Cardiac muscle cell (in vitro differentiated cells and primary cell): ENCODE results near the gene ZNF227. TPM values are rescaled to one million over a fixed set of nuclear protein-coding genes. Genes with fewer than 3 reads are reported as not detected.
"Not testable (repeated sequence)": the region's sequence is repeated elsewhere in the genome, so short reads cannot be mapped to it uniquely, and the experiment has no call there.

Experiments used
- DNase-seq, 2 donors: peaks; one replicate each; pipeline versions ENCODE4 v3.0.0 to v3.0.0-alpha.2; 2010 to 2017; ENCODE audit warnings: low read depth in 1 of 2, low spot score in 1 of 2
- H3K27ac ChIP-seq: fragments of 200-600 bp; sonication (generic); 2 replicates; pipeline ENCODE4 v1.5.1; 2016
- H3K27me3 ChIP-seq: fragments of 200-600 bp; sonication (generic); 2 replicates; pipeline ENCODE4 v1.6.0; 2016; ENCODE audit warnings: control low read depth
- H3K36me3 ChIP-seq: fragments of 200-600 bp; sonication (generic); 2 replicates; pipeline ENCODE4 v1.5.1; 2016; ENCODE audit warnings: control low read depth
- H3K4me1 ChIP-seq: fragments of 200-600 bp; sonication (generic); 2 replicates; pipeline ENCODE4 v1.8.1; 2017; ENCODE audit warnings: low read depth, mild to moderate bottlenecking, mixed run types
- H3K4me3 ChIP-seq: fragments of 200-600 bp; sonication (generic); 2 replicates; pipeline ENCODE4 v1.5.1; 2016; ENCODE audit warnings: mild to moderate bottlenecking
- H3K9me3 ChIP-seq: fragments of 200-600 bp; sonication (generic); 2 replicates; pipeline ENCODE4 v1.5.1; 2017; ENCODE audit warnings: low read depth, mild to moderate bottlenecking, control low read depth
- polyA plus RNA-seq: library from polyadenylated mRNA; unstranded; fragments of >200 nt; fragmentation: Nextera tagmentation; extraction: Ambion mirVana; gene quantifications from 2 replicates; pipeline ENCODE4 v1.2.1, GENCODE V29; 2016
- total RNA-seq: library from RNA; depleted of rRNA; stranded (reverse); fragments of >200 nt; gene quantifications from 2 replicates; pipeline ENCODE4 v1.2.3, GENCODE V29; 2016
- TF ChIP-seq, protein P1 (sequence below): IDR thresholded peaks from 2 replicates; pipeline ENCODE4 v1.5.1; 2012; ENCODE audit warnings: low read depth, mild to moderate bottlenecking, low read length

The ZNF227 gene
- total and polyA plus RNA-seq, 2 experiments from 2014 or later: 9.4 to 18.9 TPM

- no peaks in the 10 kb centered on the region for H3K9me3 ChIP-seq
- no peak for DNase-seq
- H3K36me3 ChIP-seq: no peaks in the 10 kb centered on the region
- H3K27me3 ChIP-seq: no peaks in the 10 kb centered on the region
- H3K4me3 ChIP-seq: no peak overlapping the region
- TF ChIP-seq, protein P1, sequence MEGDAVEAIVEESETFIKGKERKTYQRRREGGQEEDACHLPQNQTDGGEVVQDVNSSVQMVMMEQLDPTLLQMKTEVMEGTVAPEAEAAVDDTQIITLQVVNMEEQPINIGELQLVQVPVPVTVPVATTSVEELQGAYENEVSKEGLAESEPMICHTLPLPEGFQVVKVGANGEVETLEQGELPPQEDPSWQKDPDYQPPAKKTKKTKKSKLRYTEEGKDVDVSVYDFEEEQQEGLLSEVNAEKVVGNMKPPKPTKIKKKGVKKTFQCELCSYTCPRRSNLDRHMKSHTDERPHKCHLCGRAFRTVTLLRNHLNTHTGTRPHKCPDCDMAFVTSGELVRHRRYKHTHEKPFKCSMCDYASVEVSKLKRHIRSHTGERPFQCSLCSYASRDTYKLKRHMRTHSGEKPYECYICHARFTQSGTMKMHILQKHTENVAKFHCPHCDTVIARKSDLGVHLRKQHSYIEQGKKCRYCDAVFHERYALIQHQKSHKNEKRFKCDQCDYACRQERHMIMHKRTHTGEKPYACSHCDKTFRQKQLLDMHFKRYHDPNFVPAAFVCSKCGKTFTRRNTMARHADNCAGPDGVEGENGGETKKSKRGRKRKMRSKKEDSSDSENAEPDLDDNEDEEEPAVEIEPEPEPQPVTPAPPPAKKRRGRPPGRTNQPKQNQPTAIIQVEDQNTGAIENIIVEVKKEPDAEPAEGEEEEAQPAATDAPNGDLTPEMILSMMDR: no peak
- peaks cover under 1% of the 10 kb centered on the region for H3K4me1 ChIP-seq
- no peak overlapping the region for H3K27ac ChIP-seq
Observed at GRCh38 chr19:44202974-44203373, 9.4 kb upstream of the ZNF227 start.

- not testable (repeated sequence) for H3K36me3 ChIP-seq, H3K9me3 ChIP-seq, H3K4me3 ChIP-seq, H3K4me1 ChIP-seq, DNase-seq, H3K27me3 ChIP-seq, H3K27ac ChIP-seq
Observed at GRCh38 chr19:44203877-44204276, 8.5 kb upstream of the ZNF227 start.

- TF ChIP-seq, protein P1: no peak
- H3K4me3 ChIP-seq: no peak overlapping the region
- peaks cover 7% of the 10 kb centered on the region for H3K4me1 ChIP-seq
- no peaks in the 10 kb centered on the region for H3K9me3 ChIP-seq
- H3K27ac ChIP-seq: no peak overlapping the region
- DNase-seq: no peak
- no peaks in the 10 kb centered on the region for H3K27me3 ChIP-seq
- no peaks in the 10 kb centered on the region for H3K36me3 ChIP-seq
Observed at GRCh38 chr19:44204772-44205171, 7.6 kb upstream of the ZNF227 start.

- Histone ChIP-seq H3K27me3 (no peaks in the 10 kb centered on the region), H3K4me1 (peaks cover 7% of the 10 kb centered on the region), H3K27ac (peak overlapping the region; percentile 97), H3K4me3 (peak overlapping the region; percentile 75), H3K36me3 (no peaks in the 10 kb centered on the region), H3K9me3 (no peaks in the 10 kb centered on the region)
- TF ChIP-seq, protein P1: no peak
- DNase-seq: peak; percentile 94 to 96
Observed at GRCh38 chr19:44207126-44207803, 5.1 kb upstream of the ZNF227 start.

GRCh38 chr19:44212866-44213346, 574 bp downstream of the ZNF227 start:
- H3K27me3 ChIP-seq: no peaks in the 10 kb centered on the region
- H3K4me3 ChIP-seq: peak overlapping the region; percentile 68
- H3K36me3 ChIP-seq: peaks cover 10% of the 10 kb centered on the region
- TF ChIP-seq, protein P1: no peak
- peak overlapping the region; percentile 64 for H3K27ac ChIP-seq
- DNase-seq: peak in 1 of 2 donors; percentile 34
- peaks cover 18% of the 10 kb centered on the region for H3K4me1 ChIP-seq
- H3K9me3 ChIP-seq: no peaks in the 10 kb centered on the region

DNA sequence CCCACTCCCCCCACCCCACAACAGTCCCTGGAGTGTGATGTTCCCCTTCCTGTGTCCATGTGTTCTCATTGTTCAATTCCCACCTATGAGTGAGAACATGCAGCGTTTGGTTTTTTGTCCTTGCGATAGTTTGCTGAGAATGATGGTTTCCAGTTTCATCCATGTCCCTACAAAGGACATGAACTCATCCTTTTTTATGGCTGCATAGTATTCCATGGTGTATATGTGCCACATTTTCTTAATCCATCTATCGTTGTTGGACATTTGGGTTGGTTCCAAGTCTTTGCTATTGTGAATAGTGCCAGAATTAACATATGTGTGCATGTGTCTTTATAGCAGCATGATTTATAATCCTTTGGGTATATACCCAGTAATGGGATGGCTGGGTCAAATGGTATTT, 7.6 kb downstream of the ZNF227 start:
- H3K4me3 ChIP-seq, H3K4me1 ChIP-seq, DNase-seq, H3K9me3 ChIP-seq, H3K27ac ChIP-seq, H3K27me3 ChIP-seq: not testable (repeated sequence)
- peaks cover 14% of the 10 kb centered on the region for H3K36me3 ChIP-seq

DNA sequence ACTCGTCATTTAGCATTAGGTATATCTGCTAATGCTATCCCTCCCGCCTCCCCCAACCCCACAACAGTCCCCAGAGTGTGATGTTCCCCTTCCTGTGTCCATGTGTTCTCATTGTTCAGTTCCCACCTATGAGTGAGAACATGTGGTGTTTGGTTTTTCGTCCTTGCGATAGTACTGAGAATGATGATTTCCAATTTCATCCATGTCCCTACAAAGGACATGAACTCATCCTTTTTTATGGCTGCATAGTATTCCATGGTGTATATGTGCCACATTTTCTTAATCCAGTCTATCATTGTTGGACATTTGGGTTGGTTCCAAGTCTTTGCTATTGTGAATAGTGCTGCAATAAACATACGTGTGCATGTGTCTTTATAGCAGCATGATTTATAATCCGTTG, 8.4 kb downstream of the ZNF227 start:
- not testable (repeated sequence) for H3K27me3 ChIP-seq, H3K4me3 ChIP-seq, DNase-seq, H3K27ac ChIP-seq, H3K9me3 ChIP-seq, H3K4me1 ChIP-seq
- peaks cover 14% of the 10 kb centered on the region for H3K36me3 ChIP-seq

GRCh38 chr19:44221291-44221690, 9.0 kb downstream of the ZNF227 start:
- not testable (repeated sequence) for H3K27ac ChIP-seq, H3K9me3 ChIP-seq, H3K27me3 ChIP-seq

More at GRCh38 chr19:44221291-44221690, 9.0 kb downstream of the ZNF227 start:
- H3K4me3 ChIP-seq, DNase-seq, H3K4me1 ChIP-seq: not testable (repeated sequence)
- peaks cover 14% of the 10 kb centered on the region for H3K36me3 ChIP-seq
